ENCODE measurements around the gene SLX9.

- no peak for TF ChIP-seq POLR2AphosphoS5 (IDR thresholded peaks at IDR 0.05)
- TF ChIP-seq, protein P1, sequence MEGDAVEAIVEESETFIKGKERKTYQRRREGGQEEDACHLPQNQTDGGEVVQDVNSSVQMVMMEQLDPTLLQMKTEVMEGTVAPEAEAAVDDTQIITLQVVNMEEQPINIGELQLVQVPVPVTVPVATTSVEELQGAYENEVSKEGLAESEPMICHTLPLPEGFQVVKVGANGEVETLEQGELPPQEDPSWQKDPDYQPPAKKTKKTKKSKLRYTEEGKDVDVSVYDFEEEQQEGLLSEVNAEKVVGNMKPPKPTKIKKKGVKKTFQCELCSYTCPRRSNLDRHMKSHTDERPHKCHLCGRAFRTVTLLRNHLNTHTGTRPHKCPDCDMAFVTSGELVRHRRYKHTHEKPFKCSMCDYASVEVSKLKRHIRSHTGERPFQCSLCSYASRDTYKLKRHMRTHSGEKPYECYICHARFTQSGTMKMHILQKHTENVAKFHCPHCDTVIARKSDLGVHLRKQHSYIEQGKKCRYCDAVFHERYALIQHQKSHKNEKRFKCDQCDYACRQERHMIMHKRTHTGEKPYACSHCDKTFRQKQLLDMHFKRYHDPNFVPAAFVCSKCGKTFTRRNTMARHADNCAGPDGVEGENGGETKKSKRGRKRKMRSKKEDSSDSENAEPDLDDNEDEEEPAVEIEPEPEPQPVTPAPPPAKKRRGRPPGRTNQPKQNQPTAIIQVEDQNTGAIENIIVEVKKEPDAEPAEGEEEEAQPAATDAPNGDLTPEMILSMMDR (IDR thresholded peaks at IDR 0.05): no peak
Observed at GRCh38 chr21:44999428-44999971, 59.7 kb downstream of the SLX9 start.
